HG02973 (cell line): ENCODE measurements around the gene CHST13.
"Not testable (repeated sequence)": the region's sequence is repeated elsewhere in the genome, so short reads cannot be mapped to it uniquely, and the experiment has no call there.

ENCODE experiments used
- ATAC-seq: cut with Tn5 transposase; IDR thresholded peaks from one replicate; pipeline ENCODE4 v1.9.1; 2021; ENCODE audit warnings: moderate library complexity; ENCODE audit not compliant: unreplicated experiment

The CHST13 gene

GRCh38 chr3:126525091-126525852 lies 1.3 kb downstream of the CHST13 start:
- ATAC-seq: no peak

GRCh38 chr3:126525853-126526667 lies 2.1 kb downstream of the CHST13 start:
- ATAC-seq: no peak

GRCh38 chr3:126526668-126527005 lies 2.7 kb downstream of the CHST13 start:
- ATAC-seq: no peak

GRCh38 chr3:126527006-126527405 lies 3.1 kb downstream of the CHST13 start:
- no peak for ATAC-seq

- ATAC-seq: no peak
These were observed 3.7 kb downstream of the CHST13 start for GRCh38 chr3:126527455-126528211.

- ATAC-seq: no peak
These were observed 4.5 kb downstream of the CHST13 start for GRCh38 chr3:126528419-126528799.

GRCh38 chr3:126528800-126529541 lies 5.0 kb downstream of the CHST13 start:
- no peak for ATAC-seq

GRCh38 chr3:126529585-126530170 lies 5.7 kb downstream of the CHST13 start:
- ATAC-seq: no peak

GRCh38 chr3:126530171-126531050 lies 6.5 kb downstream of the CHST13 start:
- no peak for ATAC-seq

GRCh38 chr3:126531051-126531330 lies 7.0 kb downstream of the CHST13 start:
- ATAC-seq: no peak

GRCh38 chr3:126533506-126533905 lies 9.6 kb downstream of the CHST13 start:
- no peak for ATAC-seq

- not testable (repeated sequence) for ATAC-seq
These were observed 10.8 kb downstream of the CHST13 start for GRCh38 chr3:126534716-126535115.

- no peak for ATAC-seq
These were observed 11.7 kb downstream of the CHST13 start for GRCh38 chr3:126535636-126536035.

GRCh38 chr3:126536126-126536525 lies 12.2 kb downstream of the CHST13 start:
- no peak for ATAC-seq

GRCh38 chr3:126537116-126537729 lies 13.3 kb downstream of the CHST13 start:
- ATAC-seq: no peak

- no peak for ATAC-seq
These were observed 13.9 kb downstream of the CHST13 start for GRCh38 chr3:126537730-126538281.

GRCh38 chr3:126538316-126538715 lies 14.4 kb downstream of the CHST13 start:
- ATAC-seq: no peak

- no peak for ATAC-seq
These were observed 15.0 kb downstream of the CHST13 start for GRCh38 chr3:126538966-126539365.
